C4-2B (cell line): Measurements from ENCODE around the gene MCRS1.

Experiments used
- CTCF ChIP-seq: fragments of 450-650 bp; conservative IDR thresholded peaks from 2 replicates; pipeline ENCODE4 v1.5.1; 2017; ENCODE audit warnings: mild to moderate bottlenecking
- ZFX ChIP-seq: fragments of 450-650 bp; IDR thresholded peaks from 2 replicates; pipeline ENCODE4 v1.6.1; 2017

GRCh38 chr12:49554266-49554665 is 13.7 kb downstream of the MCRS1 start:
- TF ChIP-seq CTCF: no peak
- no peak for TF ChIP-seq ZFX
